ENCODE data around the gene F2RL1.
"Not testable (repeated sequence)": the region's sequence is repeated elsewhere in the genome, so short reads cannot be mapped to it uniquely, and the experiment has no call there.

DNA sequence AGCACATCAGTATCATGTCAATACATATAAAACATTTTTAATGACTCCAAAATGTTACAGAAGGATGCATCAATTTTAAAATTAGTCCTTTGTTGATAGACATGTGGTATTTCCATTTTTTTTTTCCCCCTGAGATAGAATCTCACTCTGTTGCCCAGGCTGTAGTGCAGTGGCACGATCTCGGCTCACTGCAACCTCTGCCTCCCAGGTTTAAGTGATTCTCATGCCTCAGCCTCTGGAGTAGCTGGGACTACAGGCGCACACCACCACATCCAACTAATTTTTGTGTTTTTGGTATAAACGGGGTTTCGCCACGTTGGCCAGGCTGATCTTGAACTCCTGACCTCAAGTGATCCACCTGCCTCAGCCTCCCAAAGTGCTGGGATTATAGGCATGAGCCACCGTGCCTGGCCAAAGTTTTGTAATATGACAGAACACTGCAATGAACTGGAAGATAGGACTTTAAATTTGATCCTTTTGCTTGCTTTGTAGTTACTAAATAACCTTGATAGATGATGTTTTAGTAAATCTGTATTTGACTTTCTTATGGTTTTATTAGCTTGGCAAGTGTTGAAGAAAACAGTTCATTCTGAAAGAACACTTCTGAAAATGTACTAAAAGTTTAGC is 3.4 kb downstream of the F2RL1 start:
- TF ChIP-seq, protein P1, sequence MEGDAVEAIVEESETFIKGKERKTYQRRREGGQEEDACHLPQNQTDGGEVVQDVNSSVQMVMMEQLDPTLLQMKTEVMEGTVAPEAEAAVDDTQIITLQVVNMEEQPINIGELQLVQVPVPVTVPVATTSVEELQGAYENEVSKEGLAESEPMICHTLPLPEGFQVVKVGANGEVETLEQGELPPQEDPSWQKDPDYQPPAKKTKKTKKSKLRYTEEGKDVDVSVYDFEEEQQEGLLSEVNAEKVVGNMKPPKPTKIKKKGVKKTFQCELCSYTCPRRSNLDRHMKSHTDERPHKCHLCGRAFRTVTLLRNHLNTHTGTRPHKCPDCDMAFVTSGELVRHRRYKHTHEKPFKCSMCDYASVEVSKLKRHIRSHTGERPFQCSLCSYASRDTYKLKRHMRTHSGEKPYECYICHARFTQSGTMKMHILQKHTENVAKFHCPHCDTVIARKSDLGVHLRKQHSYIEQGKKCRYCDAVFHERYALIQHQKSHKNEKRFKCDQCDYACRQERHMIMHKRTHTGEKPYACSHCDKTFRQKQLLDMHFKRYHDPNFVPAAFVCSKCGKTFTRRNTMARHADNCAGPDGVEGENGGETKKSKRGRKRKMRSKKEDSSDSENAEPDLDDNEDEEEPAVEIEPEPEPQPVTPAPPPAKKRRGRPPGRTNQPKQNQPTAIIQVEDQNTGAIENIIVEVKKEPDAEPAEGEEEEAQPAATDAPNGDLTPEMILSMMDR (IDR thresholded peaks at IDR 0.05), result not testable (repeated sequence)
- not testable (repeated sequence) for TF ChIP-seq POLR2A (IDR thresholded peaks at IDR 0.05)
